Astrocyte of the cerebellum (primary cell): ENCODE results near the gene GATD1.

Source experiments
- DNase-seq: peaks from one replicate; pipeline ENCODE4 v3.0.0-alpha.2; 2011; ENCODE audit warnings: low read depth
- H3K4me3 ChIP-seq: 2 replicates; pipeline ENCODE4 v1.5.1; 2011; ENCODE audit warnings: mild to moderate bottlenecking, low read depth, low read length, moderate library complexity
- CTCF ChIP-seq: IDR thresholded peaks from 2 replicates; pipeline ENCODE4 v1.5.1; 2012; ENCODE audit warnings: low read length, low read depth, moderate library complexity, mild to moderate bottlenecking; ENCODE audit errors: missing control alignments
- in situ Hi-C: cut with HindIII; loops from 2 replicates; pipeline ENCODE4 v1.10.0; 2017; ENCODE audit warnings: low sequenced_read_pairs

GATD1 gene

GRCh38 chr11:791658-792534, 14.6 kb upstream of the GATD1 start:
- no peak for DNase-seq
- TF ChIP-seq CTCF, result no peak
- no peak overlapping the region for H3K4me3 ChIP-seq

GRCh38 chr11:790721-791564, 13.7 kb upstream of the GATD1 start:
- no peak for DNase-seq
- no peak for TF ChIP-seq CTCF
- in situ Hi-C loops, result no loop called here
- H3K4me3 ChIP-seq, result no peak overlapping the region

More at GRCh38 chr11:791658-792534, 14.6 kb upstream of the GATD1 start:
- in situ Hi-C loops, result no loop called here

GRCh38 chr11:789943-790342, 12.7 kb upstream of the GATD1 start, which contains the start of gene CEND1:
TSS of gene CEND1 (minus strand) at chr11:790090. CDS start at chr11:788576, 1,514 bp downstream.
- peak within 1 kb of the TSS; percentile 28 for H3K4me3 ChIP-seq
- DNase-seq, result no peak
- no peak for TF ChIP-seq CTCF
- in situ Hi-C loops, result no loop called here

GRCh38 chr11:788953-789940, 12.0 kb upstream of the GATD1 start:
- H3K4me3 ChIP-seq, result peak overlapping the region; percentile 28
- in situ Hi-C loops, result no loop called here
- DNase-seq, result no peak
- no peak for TF ChIP-seq CTCF

GRCh38 chr11:788009-788640, 10.8 kb upstream of the GATD1 start:
- no peak overlapping the region for H3K4me3 ChIP-seq
- in situ Hi-C loops, result no loop called here
- no peak for DNase-seq
- no peak for TF ChIP-seq CTCF
